Vagina (tissue), 2 donors: Measurements from ENCODE around the gene PCGF3. TPM values are rescaled to one million over a fixed set of nuclear protein-coding genes. Genes with fewer than 3 reads are reported as not detected.

ENCODE experiments used
- DNase-seq, 2 donors: peaks; one replicate each; pipeline ENCODE4 v3.0.0-alpha.2; 2017; ENCODE audit errors: extremely low spot score in 2 of 2
- H3K27ac ChIP-seq: fragments of 200-600 bp; sonication (generic); one replicate; pipeline ENCODE4 v1.5.1; 2019
- H3K27me3 ChIP-seq: fragments of 200-600 bp; sonication (generic); one replicate; pipeline ENCODE4 v1.5.1; 2019
- H3K36me3 ChIP-seq, 2 donors: fragments of 200-600 bp; sonication (generic); one replicate each; pipeline ENCODE4 v1.5.1; 2017 to 2019
- H3K4me1 ChIP-seq: fragments of 200-600 bp; sonication (generic); one replicate; pipeline ENCODE4 v1.5.1; 2019
- H3K4me3 ChIP-seq, 2 donors: fragments of 200-600 bp; sonication (generic); 1 replicate in 1 of 2; 2 replicates in 1 of 2; pipeline ENCODE4 v1.5.1; 2016 to 2019
- H3K9me3 ChIP-seq: fragments of 200-600 bp; sonication (generic); one replicate; pipeline ENCODE4 v1.5.1; 2019
- POLR2A ChIP-seq, 2 donors: fragments of 450-650 bp; IDR thresholded peaks; one replicate each; pipeline ENCODE4 v1.6.1; 2017; ENCODE audit warnings: antibody characterized with exemption in 2 of 2, mild to moderate bottlenecking in 2 of 2, moderate library complexity in 2 of 2
- POLR2AphosphoS5 ChIP-seq, 2 donors: sonication (generic); formaldehyde crosslinking; IDR thresholded peaks; one replicate each; pipeline ENCODE4 v1.9.0; 2017; ENCODE audit warnings: antibody characterized with exemption in 2 of 2, mild to moderate bottlenecking in 2 of 2, low read depth in 1 of 2; ENCODE audit not compliant: insufficient read depth in 1 of 2
- intact Hi-C: fragments of 100-400 bp; cut with DNase I; formaldehyde crosslinking; loops from one replicate; pipeline ENCODE4 v1.15.1; 2023
- total RNA-seq: library from RNA; depleted of rRNA; stranded (reverse); fragments of >200 nt; gene quantifications from one replicate; pipeline ENCODE4 v1.2.3, GENCODE V29; 2016
- TF ChIP-seq, protein P1 (sequence below), 3 experiments: fragments of 450-650 bp in 2 of 3; fragments of 200-600 bp in 1 of 3; sonication (generic) in 1 of 3; IDR thresholded peaks; one replicate each; pipeline ENCODE4 v1.5.1; 2017 to 2019; ENCODE audit warnings: antibody characterized with exemption in 3 of 3, mild to moderate bottlenecking in 2 of 3, moderate library complexity in 2 of 3

Gene PCGF3
- total RNA-seq, 1 donor from 2014 or later: 64.8 TPM

DNA sequence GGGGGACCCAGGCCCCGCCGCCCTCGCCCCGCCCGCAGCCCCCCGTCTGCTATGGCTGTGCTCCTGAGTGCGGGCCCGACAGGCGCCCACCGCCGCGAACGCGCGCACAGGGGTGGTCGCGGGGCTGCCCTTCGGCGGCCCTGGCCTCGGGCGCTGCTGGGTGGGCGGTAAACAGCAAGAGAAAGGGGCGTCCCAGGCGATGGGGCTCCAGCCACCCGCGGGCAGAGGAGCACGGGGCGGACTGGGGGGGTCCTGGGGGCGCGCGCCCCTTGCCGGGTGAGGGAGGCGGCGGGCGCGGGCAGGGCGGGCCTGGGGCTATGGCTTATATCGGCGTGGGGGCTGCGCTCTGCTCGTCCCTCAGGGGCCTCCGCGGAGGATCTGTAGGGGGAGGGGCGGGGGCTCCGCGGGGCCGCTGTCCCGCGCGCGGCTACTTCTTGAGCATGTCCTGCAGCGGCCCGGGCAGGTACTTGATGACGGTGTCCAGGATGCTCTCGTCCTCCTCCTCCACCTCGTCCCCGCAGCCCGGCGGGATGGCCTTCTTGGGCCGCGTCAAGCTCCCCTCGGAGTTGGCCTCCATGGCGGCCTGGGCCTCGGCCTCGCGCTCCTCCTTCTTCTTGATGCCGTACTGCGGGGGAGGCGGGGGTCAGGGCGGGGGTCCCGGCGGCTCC, 80.6 kb downstream of the PCGF3 start:
- no peaks in the 10 kb centered on the region for H3K36me3 ChIP-seq
- peak overlapping the region; percentile 42 to 52 for H3K4me3 ChIP-seq
- no peak for DNase-seq
- H3K4me1 ChIP-seq: peaks cover 39% of the 10 kb centered on the region
- intact Hi-C loops: no loop called here
- no peaks in the 10 kb centered on the region for H3K9me3 ChIP-seq
- H3K27me3 ChIP-seq: peaks cover 7% of the 10 kb centered on the region
- no peak for TF ChIP-seq POLR2A (IDR thresholded peaks at IDR 0.05)
- TF ChIP-seq POLR2AphosphoS5 (IDR thresholded peaks at IDR 0.05; ENCODE audit: insufficient read depth in 1 of 2, low read depth in 1 of 2): no peak
- TF ChIP-seq, protein P1, sequence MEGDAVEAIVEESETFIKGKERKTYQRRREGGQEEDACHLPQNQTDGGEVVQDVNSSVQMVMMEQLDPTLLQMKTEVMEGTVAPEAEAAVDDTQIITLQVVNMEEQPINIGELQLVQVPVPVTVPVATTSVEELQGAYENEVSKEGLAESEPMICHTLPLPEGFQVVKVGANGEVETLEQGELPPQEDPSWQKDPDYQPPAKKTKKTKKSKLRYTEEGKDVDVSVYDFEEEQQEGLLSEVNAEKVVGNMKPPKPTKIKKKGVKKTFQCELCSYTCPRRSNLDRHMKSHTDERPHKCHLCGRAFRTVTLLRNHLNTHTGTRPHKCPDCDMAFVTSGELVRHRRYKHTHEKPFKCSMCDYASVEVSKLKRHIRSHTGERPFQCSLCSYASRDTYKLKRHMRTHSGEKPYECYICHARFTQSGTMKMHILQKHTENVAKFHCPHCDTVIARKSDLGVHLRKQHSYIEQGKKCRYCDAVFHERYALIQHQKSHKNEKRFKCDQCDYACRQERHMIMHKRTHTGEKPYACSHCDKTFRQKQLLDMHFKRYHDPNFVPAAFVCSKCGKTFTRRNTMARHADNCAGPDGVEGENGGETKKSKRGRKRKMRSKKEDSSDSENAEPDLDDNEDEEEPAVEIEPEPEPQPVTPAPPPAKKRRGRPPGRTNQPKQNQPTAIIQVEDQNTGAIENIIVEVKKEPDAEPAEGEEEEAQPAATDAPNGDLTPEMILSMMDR (IDR thresholded peaks at IDR 0.05): no peak
- H3K27ac ChIP-seq: peak overlapping the region; percentile 24

DNA sequence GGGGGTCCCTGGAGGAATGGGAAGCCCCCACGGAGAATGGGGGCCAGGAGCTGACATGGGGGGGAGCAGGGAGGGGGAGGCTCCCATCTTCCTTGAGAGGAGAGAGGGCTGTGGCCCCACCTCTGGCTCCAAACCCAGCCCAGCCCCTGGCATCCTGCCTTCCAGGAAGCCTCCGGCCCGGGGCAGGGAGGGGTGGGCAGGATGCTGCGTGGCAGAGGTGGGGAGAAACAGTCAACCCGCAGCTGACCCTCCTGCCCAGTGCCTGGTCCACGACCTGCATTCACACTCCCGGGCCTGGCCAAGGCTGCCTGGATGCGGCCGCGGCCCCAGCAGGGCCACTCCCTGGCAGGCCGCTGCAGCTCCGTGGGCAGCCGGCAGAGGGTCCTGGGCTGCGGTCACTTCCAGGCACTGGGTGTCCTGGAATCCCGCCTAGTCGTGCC, 81.2 kb downstream of the PCGF3 start:
- Histone ChIP-seq H3K27me3 (peaks cover 7% of the 10 kb centered on the region), H3K4me1 (peaks cover 42% of the 10 kb centered on the region), H3K36me3 (no peaks in the 10 kb centered on the region), H3K4me3 (peak overlapping the region; percentile 42 to 52), H3K27ac (peak overlapping the region; percentile 24), H3K9me3 (no peaks in the 10 kb centered on the region)
- DNase-seq: no peak
- TF ChIP-seq, protein P1 (IDR thresholded peaks at IDR 0.05): no peak
- TF ChIP-seq POLR2A (IDR thresholded peaks at IDR 0.05): peak in 1 of 2 donors; percentile 23
- peak in 1 of 2 donors; percentile 68 for TF ChIP-seq POLR2AphosphoS5 (IDR thresholded peaks at IDR 0.05; ENCODE audit: insufficient read depth in 1 of 2, low read depth in 1 of 2)
- intact Hi-C loops: no loop called here

DNA sequence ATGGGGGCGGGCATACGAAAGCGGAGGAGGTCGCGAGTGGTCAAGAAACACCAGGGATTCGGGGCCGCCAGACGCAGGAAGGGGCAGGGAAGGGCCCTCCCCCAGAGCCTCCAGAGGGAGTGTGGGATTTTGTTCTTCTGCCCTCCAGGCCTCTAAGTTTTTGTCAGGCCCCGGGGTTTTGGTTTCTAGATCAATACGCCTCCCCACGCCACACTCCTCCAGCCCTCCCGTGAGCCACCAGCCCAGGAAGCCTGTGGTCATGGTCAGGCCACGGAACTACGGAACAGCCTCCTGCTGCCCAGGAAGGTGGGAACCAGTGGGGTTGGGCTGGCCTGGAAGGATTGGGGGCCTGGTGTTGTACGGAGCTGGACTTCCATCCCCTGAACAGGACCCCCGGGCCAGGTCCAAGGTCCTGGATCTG, 81.9 kb downstream of the PCGF3 start:
- TF ChIP-seq POLR2AphosphoS5 (IDR thresholded peaks at IDR 0.05; ENCODE audit: insufficient read depth in 1 of 2, low read depth in 1 of 2): no peak
- no peak for TF ChIP-seq POLR2A (IDR thresholded peaks at IDR 0.05)
- TF ChIP-seq, protein P1 (IDR thresholded peaks at IDR 0.05): no peak
- Histone ChIP-seq H3K27ac (no peak overlapping the region), H3K9me3 (no peaks in the 10 kb centered on the region), H3K27me3 (peaks cover 7% of the 10 kb centered on the region), H3K4me1 (peaks cover 45% of the 10 kb centered on the region), H3K4me3 (no peak overlapping the region), H3K36me3 (no peaks in the 10 kb centered on the region)
- intact Hi-C loops: no loop called here
- no peak for DNase-seq

DNA sequence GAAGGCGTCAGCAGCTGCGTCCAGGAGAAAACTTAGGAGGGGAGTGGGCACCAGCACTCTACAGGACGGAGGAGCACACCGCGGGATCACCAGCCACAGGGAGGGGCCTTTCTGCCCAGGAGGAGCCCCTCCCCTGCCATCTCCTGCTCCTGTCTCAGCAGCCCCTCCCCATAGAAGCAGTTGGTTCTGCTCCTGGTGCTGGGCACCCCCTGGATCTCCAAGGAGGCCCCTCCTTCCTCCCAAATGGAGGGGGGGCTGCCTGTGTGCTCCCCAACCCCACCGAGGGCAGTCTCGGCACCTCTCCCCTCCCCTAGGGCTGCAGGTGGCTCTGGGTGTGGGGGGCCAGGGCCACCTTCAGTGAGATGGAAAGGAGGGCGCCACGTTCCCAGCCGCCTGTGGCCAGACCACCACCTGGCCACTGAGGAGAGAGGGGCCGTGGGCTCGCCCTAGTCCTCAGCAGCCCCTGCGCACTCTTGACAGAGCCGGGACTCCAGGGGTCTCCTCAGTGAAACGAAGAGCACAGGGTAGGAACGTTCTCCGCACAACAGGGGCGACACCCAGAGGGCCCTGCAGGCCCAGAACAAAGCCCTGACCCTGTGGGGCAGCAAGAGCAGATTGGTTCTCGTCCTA, 82.5 kb downstream of the PCGF3 start:
- intact Hi-C loops: no loop called here
- H3K9me3 ChIP-seq: no peaks in the 10 kb centered on the region
- no peak for DNase-seq
- H3K36me3 ChIP-seq: no peaks in the 10 kb centered on the region
- TF ChIP-seq, protein P1 (IDR thresholded peaks at IDR 0.05): no peak
- TF ChIP-seq POLR2A (IDR thresholded peaks at IDR 0.05): no peak
- no peak for TF ChIP-seq POLR2AphosphoS5 (IDR thresholded peaks at IDR 0.05; ENCODE audit: insufficient read depth in 1 of 2, low read depth in 1 of 2)
- peaks cover 41% of the 10 kb centered on the region for H3K4me1 ChIP-seq
- peaks cover 7% of the 10 kb centered on the region for H3K27me3 ChIP-seq
- no peak overlapping the region for H3K27ac ChIP-seq
- H3K4me3 ChIP-seq: no peak overlapping the region
